Memory B cell (primary cell): ENCODE results near the gene TIAM2.

Source experiments
- ATAC-seq: fragments of 150-1000 bp; cut with Tn5 transposase; 2 replicates; pipeline ENCODE4 v1.10.0; 2021; ENCODE audit warnings: low read depth, mild to moderate bottlenecking, moderate library complexity
- DNase-seq, 2 donors: peaks; one replicate each; pipeline ENCODE4 v3.0.0; 2022; ENCODE audit warnings: low spot score in 2 of 2
- H3K27ac Mint-ChIP-seq: one replicate; pipeline ENCODE4 v1.8.0; 2022; ENCODE audit warnings: mild to moderate bottlenecking, moderate library complexity, mixed read lengths
- H3K27me3 Mint-ChIP-seq: one replicate; pipeline ENCODE4 v1.8.0; 2022; ENCODE audit warnings: mixed read lengths
- H3K36me3 Mint-ChIP-seq: one replicate; pipeline ENCODE4 v1.8.0; 2022; ENCODE audit warnings: mild to moderate bottlenecking, mixed read lengths
- H3K4me1 Mint-ChIP-seq: one replicate; pipeline ENCODE4 v1.8.0; 2022; ENCODE audit warnings: mixed read lengths
- H3K4me3 Mint-ChIP-seq: one replicate; pipeline ENCODE4 v1.8.0; 2022; ENCODE audit warnings: mild to moderate bottlenecking, moderate library complexity, mixed read lengths
- H3K9me3 Mint-ChIP-seq: one replicate; pipeline ENCODE4 v1.8.0; 2022; ENCODE audit warnings: mixed read lengths

TIAM2 gene

GRCh38 chr6:155284775-155285174 lies 289.7 kb downstream of the TIAM2 start:
- Mint-ChIP-seq H3K4me1 (peaks cover 3% of the 10 kb centered on the region), H3K4me3 (no peak overlapping the region), H3K27me3 (no peaks in the 10 kb centered on the region), H3K9me3 (no peaks in the 10 kb centered on the region), H3K36me3 (peaks cover 28% of the 10 kb centered on the region), H3K27ac (peak overlapping the region; percentile 20)
- ATAC-seq (no peak), DNase-seq (no peak)

- peaks cover 3% of the 10 kb centered on the region for H3K4me1 Mint-ChIP-seq
- no peaks in the 10 kb centered on the region for H3K9me3 Mint-ChIP-seq
- DNase-seq (no peak), ATAC-seq (no peak)
- H3K36me3 Mint-ChIP-seq: peaks cover 33% of the 10 kb centered on the region
- H3K27me3 Mint-ChIP-seq: no peaks in the 10 kb centered on the region
- no peak overlapping the region for H3K27ac Mint-ChIP-seq
- H3K4me3 Mint-ChIP-seq: no peak overlapping the region
Measured at GRCh38 chr6:155287762-155288161, 292.6 kb downstream of the TIAM2 start.

- Mint-ChIP-seq H3K4me3 (no peak overlapping the region), H3K36me3 (peaks cover 37% of the 10 kb centered on the region), H3K9me3 (no peaks in the 10 kb centered on the region), H3K27ac (no peak overlapping the region), H3K27me3 (no peaks in the 10 kb centered on the region), H3K4me1 (peaks cover 7% of the 10 kb centered on the region)
- ATAC-seq (no peak), DNase-seq (no peak)
Measured at GRCh38 chr6:155290491-155290890, 295.4 kb downstream of the TIAM2 start.

GRCh38 chr6:155291291-155291690 lies 296.2 kb downstream of the TIAM2 start:
- H3K27ac Mint-ChIP-seq: no peak overlapping the region
- peaks cover 7% of the 10 kb centered on the region for H3K4me1 Mint-ChIP-seq
- ATAC-seq (no peak), DNase-seq (no peak)
- no peak overlapping the region for H3K4me3 Mint-ChIP-seq
- no peaks in the 10 kb centered on the region for H3K9me3 Mint-ChIP-seq
- no peaks in the 10 kb centered on the region for H3K27me3 Mint-ChIP-seq
- peaks cover 36% of the 10 kb centered on the region for H3K36me3 Mint-ChIP-seq

- no peak overlapping the region for H3K27ac Mint-ChIP-seq
- no peaks in the 10 kb centered on the region for H3K27me3 Mint-ChIP-seq
- no peak for DNase-seq
- no peak for ATAC-seq
- H3K9me3 Mint-ChIP-seq: no peaks in the 10 kb centered on the region
- peaks cover 7% of the 10 kb centered on the region for H3K4me1 Mint-ChIP-seq
- no peak overlapping the region for H3K4me3 Mint-ChIP-seq
- peaks cover 42% of the 10 kb centered on the region for H3K36me3 Mint-ChIP-seq
Measured at GRCh38 chr6:155292711-155293110, 297.6 kb downstream of the TIAM2 start.

- peaks cover 6% of the 10 kb centered on the region for H3K4me1 Mint-ChIP-seq
- H3K9me3 Mint-ChIP-seq: no peaks in the 10 kb centered on the region
- DNase-seq (no peak), ATAC-seq (no peak)
- H3K4me3 Mint-ChIP-seq: no peak overlapping the region
- H3K27me3 Mint-ChIP-seq: no peaks in the 10 kb centered on the region
- peaks cover 30% of the 10 kb centered on the region for H3K36me3 Mint-ChIP-seq
- H3K27ac Mint-ChIP-seq: peak overlapping the region; percentile 39
Measured at GRCh38 chr6:155297669-155298068, 302.6 kb downstream of the TIAM2 start.

GRCh38 chr6:155301867-155302266 lies 306.8 kb downstream of the TIAM2 start:
- Mint-ChIP-seq H3K36me3 (peaks cover 34% of the 10 kb centered on the region), H3K9me3 (no peaks in the 10 kb centered on the region), H3K27ac (no peak overlapping the region), H3K27me3 (no peaks in the 10 kb centered on the region), H3K4me1 (peaks cover 6% of the 10 kb centered on the region), H3K4me3 (no peak overlapping the region)
- ATAC-seq: no peak
- DNase-seq: no peak

- peaks cover 36% of the 10 kb centered on the region for H3K36me3 Mint-ChIP-seq
Measured at GRCh38 chr6:155303361-155303870, 308.3 kb downstream of the TIAM2 start.

GRCh38 chr6:155306958-155307357 lies 311.8 kb downstream of the TIAM2 start:
- Mint-ChIP-seq H3K27me3 (no peaks in the 10 kb centered on the region), H3K4me3 (no peak overlapping the region), H3K4me1 (peaks cover 11% of the 10 kb centered on the region), H3K9me3 (no peaks in the 10 kb centered on the region), H3K27ac (no peak overlapping the region), H3K36me3 (peaks cover 36% of the 10 kb centered on the region)
- DNase-seq: no peak
- no peak for ATAC-seq

More at GRCh38 chr6:155303361-155303870, 308.3 kb downstream of the TIAM2 start:
- Mint-ChIP-seq H3K27me3 (no peaks in the 10 kb centered on the region), H3K4me3 (no peak overlapping the region), H3K4me1 (peaks cover 6% of the 10 kb centered on the region), H3K27ac (no peak overlapping the region), H3K9me3 (no peaks in the 10 kb centered on the region)
- ATAC-seq (no peak), DNase-seq (no peak)
